ENCODE results near the gene PALD1.

Gene PALD1

GRCh38 chr10:70544431-70545340 is 66.1 kb downstream of the PALD1 start:
- DNase-seq (ENCODE audit: extremely low spot score), result no peak
- no peak for TF ChIP-seq NFRKB (IDR thresholded peaks at IDR 0.05)
- TF ChIP-seq CTBP1 (IDR thresholded peaks at IDR 0.05; ENCODE audit: borderline replicate concordance), result no peak
- TF ChIP-seq TARDBP (IDR thresholded peaks at IDR 0.05), result no peak
- TF ChIP-seq FOXM1 (IDR thresholded peaks at IDR 0.05; ENCODE audit: borderline replicate concordance), result no peak
- TF ChIP-seq FOXK2 (IDR thresholded peaks at IDR 0.05), result no peak
- TF ChIP-seq SP1 (IDR thresholded peaks at IDR 0.05), result no peak
- no peak for TF ChIP-seq SUZ12 (IDR thresholded peaks at IDR 0.05)
- TF ChIP-seq LEF1 (IDR thresholded peaks at IDR 0.05; ENCODE audit: borderline replicate concordance), result no peak
- no peak for TF ChIP-seq ARNT (IDR thresholded peaks at IDR 0.05)
- no peak for TF ChIP-seq PKNOX1 (IDR thresholded peaks at IDR 0.05)
- no peak for TF ChIP-seq FOXA1 (IDR thresholded peaks at IDR 0.05)
- no peak for TF ChIP-seq ZNF384 (IDR thresholded peaks at IDR 0.05)
- TF ChIP-seq HDGF (IDR thresholded peaks at IDR 0.05; ENCODE audit: borderline replicate concordance), result no peak
- no peak for TF ChIP-seq BHLHE40 (IDR thresholded peaks at IDR 0.05; ENCODE audit: borderline replicate concordance)
- TF ChIP-seq L3MBTL2 (conservative IDR thresholded peaks at IDR 0.05), result no peak
- TF ChIP-seq ELF4 (IDR thresholded peaks at IDR 0.05), result no peak
- CTCF ChIA-PET, result no interaction called here
- POLR2A ChIA-PET, result no interaction called here

- POLR2A ChIA-PET, result no interaction called here
- CTCF ChIA-PET, result interaction anchor here (0.6 kb wide), 1 partner anchor 124 kb away, joined by 5 read pairs; no protein-coding TSS in a partner anchor
- TF ChIP-seq BHLHE40 (IDR thresholded peaks at IDR 0.05; ENCODE audit: borderline replicate concordance) (no peak), ARNT (IDR thresholded peaks at IDR 0.05) (no peak), NFRKB (IDR thresholded peaks at IDR 0.05) (no peak), TARDBP (IDR thresholded peaks at IDR 0.05) (no peak), PKNOX1 (IDR thresholded peaks at IDR 0.05) (no peak)
- no peak for DNase-seq (ENCODE audit: extremely low spot score)
Observed at GRCh38 chr10:70546584-70546983, 68.0 kb downstream of the PALD1 start.

- no peak for TF ChIP-seq SP1 (IDR thresholded peaks at IDR 0.05)
- TF ChIP-seq FOXK2 (IDR thresholded peaks at IDR 0.05), result no peak
- TF ChIP-seq PKNOX1 (IDR thresholded peaks at IDR 0.05), result no peak
- TF ChIP-seq ZNF384 (IDR thresholded peaks at IDR 0.05), result no peak
- TF ChIP-seq FOXA1 (IDR thresholded peaks at IDR 0.05), result no peak
- no peak for TF ChIP-seq ELF4 (IDR thresholded peaks at IDR 0.05)
- no peak for TF ChIP-seq ARNT (IDR thresholded peaks at IDR 0.05)
- no peak for TF ChIP-seq TARDBP (IDR thresholded peaks at IDR 0.05)
- TF ChIP-seq NFRKB (IDR thresholded peaks at IDR 0.05), result no peak
- TF ChIP-seq BHLHE40 (IDR thresholded peaks at IDR 0.05; ENCODE audit: borderline replicate concordance), result no peak
- no peak for TF ChIP-seq CTBP1 (IDR thresholded peaks at IDR 0.05; ENCODE audit: borderline replicate concordance)
- POLR2A ChIA-PET, result no interaction called here
- CTCF ChIA-PET, result no interaction called here
- DNase-seq (ENCODE audit: extremely low spot score), result no peak
Observed at GRCh38 chr10:70549351-70549961, 70.9 kb downstream of the PALD1 start.

GRCh38 chr10:70549962-70550458 is 71.4 kb downstream of the PALD1 start:
- CTCF ChIA-PET, result no interaction called here
- POLR2A ChIA-PET, result no interaction called here
- peak; percentile 75 for DNase-seq (ENCODE audit: extremely low spot score)
- TF ChIP-seq FOXM1 (IDR thresholded peaks at IDR 0.05; ENCODE audit: borderline replicate concordance), result no peak
- no peak for TF ChIP-seq CTBP1 (IDR thresholded peaks at IDR 0.05; ENCODE audit: borderline replicate concordance)
- no peak for TF ChIP-seq BHLHE40 (IDR thresholded peaks at IDR 0.05; ENCODE audit: borderline replicate concordance)
- no peak for TF ChIP-seq L3MBTL2 (conservative IDR thresholded peaks at IDR 0.05)
- no peak for TF ChIP-seq ARNT (IDR thresholded peaks at IDR 0.05)
- TF ChIP-seq ZNF384 (IDR thresholded peaks at IDR 0.05), result no peak
- no peak for TF ChIP-seq ELF4 (IDR thresholded peaks at IDR 0.05)
- no peak for TF ChIP-seq TARDBP (IDR thresholded peaks at IDR 0.05)
- no peak for TF ChIP-seq FOXK2 (IDR thresholded peaks at IDR 0.05)
- TF ChIP-seq SUZ12 (IDR thresholded peaks at IDR 0.05), result no peak
- TF ChIP-seq PKNOX1 (IDR thresholded peaks at IDR 0.05), result no peak

- CTCF ChIA-PET, result no interaction called here
- POLR2A ChIA-PET, result no interaction called here
- TF ChIP-seq SUZ12 (IDR thresholded peaks at IDR 0.05), result no peak
- no peak for TF ChIP-seq FOXA1 (IDR thresholded peaks at IDR 0.05)
- TF ChIP-seq FOXM1 (IDR thresholded peaks at IDR 0.05; ENCODE audit: borderline replicate concordance), result no peak
- no peak for TF ChIP-seq HDGF (IDR thresholded peaks at IDR 0.05; ENCODE audit: borderline replicate concordance)
- no peak for TF ChIP-seq CTBP1 (IDR thresholded peaks at IDR 0.05; ENCODE audit: borderline replicate concordance)
- DNase-seq (ENCODE audit: extremely low spot score), result no peak
Observed at GRCh38 chr10:70550459-70550858, 71.9 kb downstream of the PALD1 start.

Measured in HEK293T (cell line).